DOHH2 (cell line): ENCODE measurements around the gene MAFG.
A peak's percentile ranks its signal among the peaks of the same experiment; 100 is the strongest.

Experiments
- H3F3A ChIP-seq: fragments of 200-600 bp; sonication (generic), shearing (Covaris generic); 2 replicates; pipeline ENCODE4 v1.6.0; 2016; ENCODE audit warnings: antibody characterized with exemption, mild to moderate bottlenecking; ENCODE audit not compliant: control insufficient read depth, insufficient read depth
- H3K27ac ChIP-seq: fragments of 200-600 bp; sonication (generic); 2 replicates; pipeline ENCODE4 v1.5.1; 2014; ENCODE audit warnings: low read depth, mild to moderate bottlenecking, low read length, moderate library complexity
- H3K27me3 ChIP-seq: fragments of 200-600 bp; sonication (generic); 2 replicates; pipeline ENCODE4 v1.6.1; 2014; ENCODE audit warnings: mild to moderate bottlenecking, low read length, mixed read lengths; ENCODE audit not compliant: control insufficient read depth
- H3K36me3 ChIP-seq: fragments of 200-600 bp; sonication (generic); 2 replicates; pipeline ENCODE4 v1.6.1; 2014; ENCODE audit warnings: mild to moderate bottlenecking, low read length, moderate library complexity, mixed read lengths; ENCODE audit not compliant: control insufficient read depth
- H3K4me1 ChIP-seq: fragments of 200-600 bp; sonication (generic); 2 replicates; pipeline ENCODE4 v1.6.1; 2014; ENCODE audit warnings: mild to moderate bottlenecking, low read length, mixed read lengths; ENCODE audit not compliant: control insufficient read depth
- H3K4me2 ChIP-seq: fragments of 200-600 bp; sonication (generic); 2 replicates; pipeline ENCODE4 v1.6.0; 2014; ENCODE audit warnings: mild to moderate bottlenecking, low read length, moderate library complexity
- H3K4me3 ChIP-seq: fragments of 200-600 bp; sonication (generic); 2 replicates; pipeline ENCODE4 v1.5.1; 2014; ENCODE audit warnings: mild to moderate bottlenecking, low read length, mixed read lengths
- H3K79me2 ChIP-seq: fragments of 200-600 bp; sonication (generic); 2 replicates; pipeline ENCODE4 v1.6.1; 2014; ENCODE audit warnings: mild to moderate bottlenecking, low read length, mixed read lengths; ENCODE audit not compliant: control insufficient read depth
- H3K9me2 ChIP-seq: fragments of 200-600 bp; sonication (generic); replicated peaks from 2 replicates; pipeline ENCODE4 v1.6.1; 2014; ENCODE audit warnings: mild to moderate bottlenecking, low read length, mixed read lengths; ENCODE audit not compliant: control insufficient read depth
- H3K9me3 ChIP-seq: fragments of 200-600 bp; sonication (generic); 2 replicates; pipeline ENCODE4 v1.6.1; 2014; ENCODE audit warnings: antibody characterized with exemption, low read length, mixed read lengths; ENCODE audit not compliant: control insufficient read depth, insufficient read depth
- H4K20me1 ChIP-seq: fragments of 200-600 bp; sonication (generic); 2 replicates; pipeline ENCODE4 v1.6.0; 2014; ENCODE audit warnings: low read depth, mild to moderate bottlenecking, antibody characterized with exemption, low read length, moderate library complexity; ENCODE audit not compliant: control insufficient read depth, insufficient read depth
- CTCF ChIP-seq: fragments of 200-600 bp; sonication (generic); IDR thresholded peaks from one replicate; pipeline ENCODE4 v1.5.1; 2014; ENCODE audit warnings: antibody characterized with exemption, mild to moderate bottlenecking, low read depth, low read length; ENCODE audit not compliant: poor library complexity, severe bottlenecking
- EZH2phosphoT487 ChIP-seq: fragments of 200-600 bp; sonication (generic); IDR thresholded peaks from 2 replicates; pipeline ENCODE4 v1.6.1; 2017; ENCODE audit warnings: borderline replicate concordance, mild to moderate bottlenecking, antibody characterized with exemption, low read length, moderate library complexity, mixed read lengths

The MAFG gene

GRCh38 chr17:81924557-81925532, 2.7 kb downstream of the MAFG start:
- Histone ChIP-seq H3K9me2 (no peaks in the 10 kb centered on the region), H3K4me1 (peaks cover 40% of the 10 kb centered on the region), H3K36me3 (peaks cover 9% of the 10 kb centered on the region), H3K4me3 (no peak overlapping the region), H3K27ac (no peak overlapping the region), H4K20me1 (peaks cover 14% of the 10 kb centered on the region), H3F3A (peaks cover 4% of the 10 kb centered on the region; the same call in 1 of the 2 replicates), H3K27me3 (peaks cover 4% of the 10 kb centered on the region; the same call in 1 of the 2 replicates), H3K79me2 (peaks cover 65% of the 10 kb centered on the region), H3K4me2 (peak overlapping the region; percentile 16; the same call in 1 of the 2 replicates), H3K9me3 (no peaks in the 10 kb centered on the region)
- TF ChIP-seq CTCF (no peak), EZH2phosphoT487 (no peak)

GRCh38 chr17:81923302-81924260, 4.0 kb downstream of the MAFG start:
- no peak overlapping the region for H3K4me3 ChIP-seq
- H3K4me2 ChIP-seq, result peak overlapping the region; percentile 16; the same call in 1 of the 2 replicates
- TF ChIP-seq EZH2phosphoT487 (no peak), CTCF (no peak)
- H3K36me3 ChIP-seq, result peaks cover 13% of the 10 kb centered on the region
- no peak overlapping the region for H3K27ac ChIP-seq
- no peaks in the 10 kb centered on the region for H3K9me3 ChIP-seq
- H3K27me3 ChIP-seq, result peaks cover 3% of the 10 kb centered on the region; the same call in 1 of the 2 replicates
- H3K4me1 ChIP-seq, result peaks cover 36% of the 10 kb centered on the region
- no peaks in the 10 kb centered on the region for H3K9me2 ChIP-seq
- H4K20me1 ChIP-seq, result peaks cover 14% of the 10 kb centered on the region
- H3K79me2 ChIP-seq, result peaks cover 66% of the 10 kb centered on the region
- peaks cover 4% of the 10 kb centered on the region; the same call in 1 of the 2 replicates for H3F3A ChIP-seq

- Histone ChIP-seq H4K20me1 (peaks cover 14% of the 10 kb centered on the region), H3K4me2 (no peak overlapping the region), H3K4me3 (no peak overlapping the region), H3K36me3 (peaks cover 13% of the 10 kb centered on the region), H3K27ac (no peak overlapping the region), H3K9me3 (no peaks in the 10 kb centered on the region), H3K9me2 (no peaks in the 10 kb centered on the region), H3K4me1 (peaks cover 32% of the 10 kb centered on the region), H3K27me3 (no peaks in the 10 kb centered on the region), H3K79me2 (peaks cover 71% of the 10 kb centered on the region), H3F3A (peaks cover 4% of the 10 kb centered on the region; the same call in 1 of the 2 replicates)
- no peak for TF ChIP-seq CTCF
- no peak for TF ChIP-seq EZH2phosphoT487
Observed at GRCh38 chr17:81922566-81923301, 4.8 kb downstream of the MAFG start.
